GM10266 (cell line): ENCODE measurements around the gene FBLIM1.

Experiments
- DNase-seq: peaks from one replicate; pipeline ENCODE4 v3.0.0; 2012; ENCODE audit errors: extremely low spot score
- TF ChIP-seq, protein P1 (sequence below): IDR thresholded peaks from 2 replicates; pipeline ENCODE4 v1.5.1; 2012; ENCODE audit warnings: mild to moderate bottlenecking, low read depth; ENCODE audit not compliant: control insufficient read depth, insufficient read depth; ENCODE audit errors: missing control alignments

Gene FBLIM1

GRCh38 chr1:15735304-15736037 lies 23.1 kb upstream of the FBLIM1 start:
- no peak for DNase-seq
- TF ChIP-seq, protein P1, sequence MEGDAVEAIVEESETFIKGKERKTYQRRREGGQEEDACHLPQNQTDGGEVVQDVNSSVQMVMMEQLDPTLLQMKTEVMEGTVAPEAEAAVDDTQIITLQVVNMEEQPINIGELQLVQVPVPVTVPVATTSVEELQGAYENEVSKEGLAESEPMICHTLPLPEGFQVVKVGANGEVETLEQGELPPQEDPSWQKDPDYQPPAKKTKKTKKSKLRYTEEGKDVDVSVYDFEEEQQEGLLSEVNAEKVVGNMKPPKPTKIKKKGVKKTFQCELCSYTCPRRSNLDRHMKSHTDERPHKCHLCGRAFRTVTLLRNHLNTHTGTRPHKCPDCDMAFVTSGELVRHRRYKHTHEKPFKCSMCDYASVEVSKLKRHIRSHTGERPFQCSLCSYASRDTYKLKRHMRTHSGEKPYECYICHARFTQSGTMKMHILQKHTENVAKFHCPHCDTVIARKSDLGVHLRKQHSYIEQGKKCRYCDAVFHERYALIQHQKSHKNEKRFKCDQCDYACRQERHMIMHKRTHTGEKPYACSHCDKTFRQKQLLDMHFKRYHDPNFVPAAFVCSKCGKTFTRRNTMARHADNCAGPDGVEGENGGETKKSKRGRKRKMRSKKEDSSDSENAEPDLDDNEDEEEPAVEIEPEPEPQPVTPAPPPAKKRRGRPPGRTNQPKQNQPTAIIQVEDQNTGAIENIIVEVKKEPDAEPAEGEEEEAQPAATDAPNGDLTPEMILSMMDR = no peak

- TF ChIP-seq, protein P1 = no peak
- no peak for DNase-seq
Measured at GRCh38 chr1:15736038-15736891, 22.3 kb upstream of the FBLIM1 start, which contains the start of gene SLC25A34. SLC25A34 (plus strand) TSS chr1:15736258; CDS start chr1:15736486, 228 bp downstream.

- DNase-seq = no peak
- TF ChIP-seq, protein P1 = no peak
Measured at GRCh38 chr1:15736892-15737261, 21.7 kb upstream of the FBLIM1 start.

GRCh38 chr1:15737324-15738319 lies 21.0 kb upstream of the FBLIM1 start:
- DNase-seq = no peak
- TF ChIP-seq, protein P1 = no peak

GRCh38 chr1:15738416-15739113 lies 20.0 kb upstream of the FBLIM1 start:
- DNase-seq = no peak

DNA sequence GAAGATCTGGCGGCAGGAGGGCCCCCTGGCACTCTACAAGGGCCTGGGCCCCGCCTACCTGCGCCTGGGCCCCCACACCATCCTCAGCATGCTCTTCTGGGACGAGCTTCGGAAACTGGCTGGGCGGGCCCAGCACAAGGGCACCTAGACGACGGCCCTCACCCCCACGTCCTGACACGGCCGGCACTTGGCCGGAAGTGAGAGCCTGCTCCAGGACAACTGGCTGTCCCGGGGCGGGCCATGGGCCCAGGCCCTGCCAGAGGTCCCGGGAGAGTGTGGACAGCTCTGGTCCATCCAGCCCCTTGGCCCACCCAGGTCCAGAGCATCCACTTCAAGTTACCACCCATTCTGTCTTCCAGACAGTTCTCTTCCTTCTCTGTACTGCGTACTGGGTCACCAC lies 19.3 kb upstream of the FBLIM1 start:
- DNase-seq = no peak
- TF ChIP-seq, protein P1 = no peak

More at GRCh38 chr1:15738416-15739113, 20.0 kb upstream of the FBLIM1 start:
- TF ChIP-seq, protein P1 = no peak
